Measurements from ENCODE around the gene UBN1.

- TF ChIP-seq, protein P1, sequence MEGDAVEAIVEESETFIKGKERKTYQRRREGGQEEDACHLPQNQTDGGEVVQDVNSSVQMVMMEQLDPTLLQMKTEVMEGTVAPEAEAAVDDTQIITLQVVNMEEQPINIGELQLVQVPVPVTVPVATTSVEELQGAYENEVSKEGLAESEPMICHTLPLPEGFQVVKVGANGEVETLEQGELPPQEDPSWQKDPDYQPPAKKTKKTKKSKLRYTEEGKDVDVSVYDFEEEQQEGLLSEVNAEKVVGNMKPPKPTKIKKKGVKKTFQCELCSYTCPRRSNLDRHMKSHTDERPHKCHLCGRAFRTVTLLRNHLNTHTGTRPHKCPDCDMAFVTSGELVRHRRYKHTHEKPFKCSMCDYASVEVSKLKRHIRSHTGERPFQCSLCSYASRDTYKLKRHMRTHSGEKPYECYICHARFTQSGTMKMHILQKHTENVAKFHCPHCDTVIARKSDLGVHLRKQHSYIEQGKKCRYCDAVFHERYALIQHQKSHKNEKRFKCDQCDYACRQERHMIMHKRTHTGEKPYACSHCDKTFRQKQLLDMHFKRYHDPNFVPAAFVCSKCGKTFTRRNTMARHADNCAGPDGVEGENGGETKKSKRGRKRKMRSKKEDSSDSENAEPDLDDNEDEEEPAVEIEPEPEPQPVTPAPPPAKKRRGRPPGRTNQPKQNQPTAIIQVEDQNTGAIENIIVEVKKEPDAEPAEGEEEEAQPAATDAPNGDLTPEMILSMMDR (optimal IDR thresholded peaks at IDR 0.05 in 1 of 3, IDR thresholded peaks at IDR 0.05 in 1 of 3, conservative IDR thresholded peaks at IDR 0.05 in 1 of 3; ENCODE audit: extremely low read depth in 1 of 3, insufficient read depth in 2 of 3, low read length in 3 of 3) = no peak
- no peak for TF ChIP-seq EZH2 (IDR thresholded peaks at IDR 0.05; ENCODE audit: low read length)
These were observed 18.5 kb upstream of the UBN1 start for GRCh38 chr16:4828567-4829321.
